NT2/D1 (cell line): ENCODE measurements around the gene VCP.

Experiments
- SUZ12 ChIP-seq: IDR thresholded peaks from 2 replicates; pipeline ENCODE4 v1.6.1; 2011; ENCODE audit not compliant: insufficient read length, insufficient read depth; ENCODE audit errors: extremely low read depth
- YY1 ChIP-seq: IDR thresholded peaks from 2 replicates; pipeline ENCODE4 v1.6.1; 2011; ENCODE audit not compliant: insufficient read length, insufficient read depth
- ZNF274 ChIP-seq: IDR thresholded peaks from 2 replicates; pipeline ENCODE4 v1.6.1; 2011; ENCODE audit warnings: mild to moderate bottlenecking, low read depth, low read length

DNA sequence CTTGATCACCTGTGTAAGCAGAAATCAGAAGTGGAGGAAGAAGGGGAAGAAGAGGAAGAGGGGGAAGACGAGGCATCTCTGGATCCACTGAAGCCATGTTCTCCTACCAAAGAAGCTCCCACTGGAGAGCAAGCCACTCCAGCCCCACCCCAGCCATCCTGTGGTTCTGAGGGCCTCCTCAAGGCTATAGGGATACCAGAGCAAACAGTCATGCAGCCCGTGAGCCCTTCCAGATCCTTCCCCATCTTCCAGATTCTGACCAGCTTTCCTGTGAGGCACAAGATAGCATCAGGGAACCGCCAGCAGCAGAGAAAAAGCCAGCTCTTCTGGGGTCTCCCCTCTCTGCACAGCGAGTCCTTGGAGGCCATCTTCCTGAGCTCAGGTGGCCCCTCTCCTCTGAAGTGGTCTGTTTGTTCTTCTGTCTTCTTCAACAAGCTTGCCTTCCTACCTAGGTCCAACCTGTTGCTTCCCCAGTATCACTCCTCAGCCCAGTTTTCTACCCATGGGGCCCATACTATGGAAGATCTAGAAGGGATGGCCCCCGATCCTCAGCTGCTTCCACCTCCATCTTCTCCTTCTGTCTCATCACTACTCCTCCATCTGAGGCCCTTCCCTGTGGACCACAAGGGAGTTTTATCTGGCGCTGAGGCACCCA is 29.4 kb downstream of the VCP start:
- TF ChIP-seq SUZ12 (no peak), YY1 (no peak), ZNF274 (no peak)
